H9 (cell line): ENCODE results near the gene DDX1. TPM values are rescaled to one million over a fixed set of nuclear protein-coding genes. Genes with fewer than 3 reads are reported as not detected.

ENCODE experiments used
- DNase-seq: peaks from one replicate; pipeline ENCODE4 v3.0.0-alpha.2; 2017
- H2AFZ ChIP-seq: one replicate; pipeline ENCODE4 v1.6.1; 2013; ENCODE audit warnings: mild to moderate bottlenecking, low read length, control low read depth, moderate library complexity
- H2AK5ac ChIP-seq: 2 replicates; pipeline ENCODE4 v1.6.1; 2013; ENCODE audit warnings: low read length, control low read depth, mixed read lengths; ENCODE audit not compliant: insufficient read length
- H2BK120ac ChIP-seq: one replicate; pipeline ENCODE4 v1.6.1; 2013; ENCODE audit warnings: low read depth, mild to moderate bottlenecking, low read length, control low read depth, inconsistent platforms; ENCODE audit not compliant: poor library complexity, severe bottlenecking
- H2BK12ac ChIP-seq: 2 replicates; pipeline ENCODE4 v1.6.1; 2013; ENCODE audit warnings: low read length, control low read depth, mixed read lengths, low read depth; ENCODE audit not compliant: insufficient read length
- H2BK15ac ChIP-seq: 2 replicates; pipeline ENCODE4 v1.6.1; 2013; ENCODE audit warnings: low read depth, low read length, control low read depth
- H2BK20ac ChIP-seq: one replicate; pipeline ENCODE4 v1.6.1; 2013; ENCODE audit warnings: low read depth, mild to moderate bottlenecking, low read length, control low read depth, inconsistent platforms; ENCODE audit not compliant: poor library complexity, severe bottlenecking
- H2BK5ac ChIP-seq: 2 replicates; pipeline ENCODE4 v1.6.1; 2013; ENCODE audit warnings: low read length, control low read depth, mixed read lengths; ENCODE audit not compliant: insufficient read length
- H3K14ac ChIP-seq: 2 replicates; pipeline ENCODE4 v1.6.1; 2013; ENCODE audit warnings: low read length, control low read depth; ENCODE audit not compliant: insufficient read depth
- H3K18ac ChIP-seq: 2 replicates; pipeline ENCODE4 v1.6.1; 2013; ENCODE audit warnings: low read depth, mild to moderate bottlenecking, mixed read lengths, low read length, control low read depth; ENCODE audit not compliant: insufficient read length
- H3K23ac ChIP-seq: 2 replicates; pipeline ENCODE4 v1.6.1; 2013; ENCODE audit warnings: low read length, control low read depth, mixed read lengths, low read depth; ENCODE audit not compliant: insufficient read length
- H3K23me2 ChIP-seq: 2 replicates; pipeline ENCODE4 v1.6.1; 2013; ENCODE audit warnings: low read depth, mild to moderate bottlenecking, mixed read lengths, low read length, control low read depth; ENCODE audit not compliant: insufficient read length, poor library complexity, severe bottlenecking
- H3K27ac ChIP-seq: 2 replicates; pipeline ENCODE4 v1.5.1; 2013; ENCODE audit warnings: low read length, control low read depth, mixed read lengths, low read depth; ENCODE audit not compliant: insufficient read length
- H3K27me3 ChIP-seq: 2 replicates; pipeline ENCODE4 v1.6.1; 2013; ENCODE audit warnings: low read length, control low read depth, inconsistent platforms; ENCODE audit not compliant: insufficient read depth
- H3K4ac ChIP-seq: 2 replicates; pipeline ENCODE4 v1.6.1; 2013; ENCODE audit warnings: low read depth, mild to moderate bottlenecking, control low read depth, inconsistent platforms, low read length, moderate library complexity
- H3K4me1 ChIP-seq: 2 replicates; pipeline ENCODE4 v1.6.1; 2013; ENCODE audit warnings: low read length, control low read depth, inconsistent platforms; ENCODE audit not compliant: insufficient read depth
- H3K4me2 ChIP-seq: 2 replicates; pipeline ENCODE4 v1.6.1; 2013; ENCODE audit warnings: low read length, control low read depth, mixed read lengths; ENCODE audit not compliant: insufficient read length, insufficient read depth
- H3K56ac ChIP-seq: 2 replicates; pipeline ENCODE4 v1.6.1; 2013; ENCODE audit warnings: low read depth, mild to moderate bottlenecking, mixed read lengths, low read length, control low read depth; ENCODE audit not compliant: insufficient read length
- H3K79me1 ChIP-seq: 2 replicates; pipeline ENCODE4 v1.6.1; 2013; ENCODE audit warnings: low read depth, mild to moderate bottlenecking, moderate library complexity, low read length, control low read depth, inconsistent platforms; ENCODE audit not compliant: insufficient read depth, poor library complexity, severe bottlenecking
- H3K79me2 ChIP-seq: 2 replicates; pipeline ENCODE4 v1.6.1; 2013; ENCODE audit warnings: low read length, control low read depth, inconsistent platforms; ENCODE audit not compliant: insufficient read depth
- H3K9ac ChIP-seq: 2 replicates; pipeline ENCODE4 v1.6.1; 2013; ENCODE audit warnings: low read length, control low read depth, mixed read lengths; ENCODE audit not compliant: insufficient read length; ENCODE audit errors: extremely low read depth
- H3K9me3 ChIP-seq: one replicate; pipeline ENCODE4 v1.6.1; 2013; ENCODE audit warnings: low read depth, low read length, inconsistent platforms; ENCODE audit not compliant: control insufficient read depth
- H3T11ph ChIP-seq: one replicate; pipeline ENCODE4 v1.6.1; 2013; ENCODE audit warnings: mild to moderate bottlenecking, low read length, control low read depth, inconsistent platforms
- H4K20me1 ChIP-seq: one replicate; pipeline ENCODE4 v1.6.1; 2013; ENCODE audit not compliant: control insufficient read depth, insufficient read length, insufficient read depth
- H4K5ac ChIP-seq: 2 replicates; pipeline ENCODE4 v1.6.1; 2013; ENCODE audit warnings: low read depth, mild to moderate bottlenecking, mixed read lengths, low read length, control low read depth; ENCODE audit not compliant: insufficient read length
- H4K8ac ChIP-seq: replicated peaks from 2 replicates; pipeline ENCODE4 v1.6.1; 2013; ENCODE audit warnings: low read length, control low read depth, mixed read lengths, low read depth; ENCODE audit not compliant: insufficient read length
- H4K91ac ChIP-seq: 2 replicates; pipeline ENCODE4 v1.6.1; 2013; ENCODE audit warnings: low read depth, mild to moderate bottlenecking, moderate library complexity, mixed read lengths, low read length, control low read depth; ENCODE audit not compliant: insufficient read length
- H3K27ac Mint-ChIP-seq, 3 experiments: 2 replicates in 2 of 3; 3 replicates in 1 of 3; pipeline ENCODE4 v1.8.0; 2020 to 2021; ENCODE audit warnings: mixed read lengths in 3 of 3, mild to moderate bottlenecking in 1 of 3, moderate library complexity in 1 of 3
- H3K27me3 Mint-ChIP-seq: 2 replicates; pipeline ENCODE4 v1.8.0; 2021; ENCODE audit warnings: low read depth, mild to moderate bottlenecking, moderate library complexity, mixed read lengths
- H3K36me3 Mint-ChIP-seq, 3 experiments: 2 replicates in 2 of 3; 3 replicates in 1 of 3; pipeline ENCODE4 v1.8.0; 2020 to 2021; ENCODE audit warnings: low read depth in 3 of 3, mixed read lengths in 3 of 3; ENCODE audit not compliant: insufficient read depth in 1 of 3
- H3K4me1 Mint-ChIP-seq, 2 experiments: 2 replicates each; pipeline ENCODE4 v1.8.0; 2020; ENCODE audit warnings: mixed read lengths in 2 of 2
- H3K4me3 Mint-ChIP-seq, 2 experiments: 2 replicates in 1 of 2; 3 replicates in 1 of 2; pipeline ENCODE4 v1.8.0; 2020 to 2021; ENCODE audit warnings: mild to moderate bottlenecking in 2 of 2, mixed read lengths in 2 of 2, moderate library complexity in 1 of 2
- H3K9me3 Mint-ChIP-seq, 2 experiments: 2 replicates in 1 of 2; 3 replicates in 1 of 2; pipeline ENCODE4 v1.8.0; 2020; ENCODE audit warnings: mild to moderate bottlenecking in 2 of 2, mixed read lengths in 2 of 2, moderate library complexity in 1 of 2
- WGBS: extraction: QIAGEN DNeasy Blood & Tissue Kit; methylation state at CpG from one replicate; pipeline ENCODE4 v1.1.7; 2013; ENCODE audit warnings: missing lambda C conversion rate, low lambda C conversion rate, mixed read lengths; ENCODE audit not compliant: insufficient read length; ENCODE audit errors: extremely low coverage; 5-methylcytosine and 5-hydroxymethylcytosine counted together
- total RNA-seq: library from RNA; stranded (reverse); gene quantifications from 2 replicates; pipeline ENCODE4 v1.2.1, GENCODE V29; 2021
- TF ChIP-seq, protein P1 (sequence below): fragments of 200-600 bp; sonication (generic); conservative IDR thresholded peaks from 3 replicates; pipeline ENCODE4 v1.8.0; 2021; ENCODE audit warnings: antibody characterized with exemption, mild to moderate bottlenecking

Gene DDX1
- total RNA-seq, 1 experiment from 2014 or later, result 120 TPM

DNA sequence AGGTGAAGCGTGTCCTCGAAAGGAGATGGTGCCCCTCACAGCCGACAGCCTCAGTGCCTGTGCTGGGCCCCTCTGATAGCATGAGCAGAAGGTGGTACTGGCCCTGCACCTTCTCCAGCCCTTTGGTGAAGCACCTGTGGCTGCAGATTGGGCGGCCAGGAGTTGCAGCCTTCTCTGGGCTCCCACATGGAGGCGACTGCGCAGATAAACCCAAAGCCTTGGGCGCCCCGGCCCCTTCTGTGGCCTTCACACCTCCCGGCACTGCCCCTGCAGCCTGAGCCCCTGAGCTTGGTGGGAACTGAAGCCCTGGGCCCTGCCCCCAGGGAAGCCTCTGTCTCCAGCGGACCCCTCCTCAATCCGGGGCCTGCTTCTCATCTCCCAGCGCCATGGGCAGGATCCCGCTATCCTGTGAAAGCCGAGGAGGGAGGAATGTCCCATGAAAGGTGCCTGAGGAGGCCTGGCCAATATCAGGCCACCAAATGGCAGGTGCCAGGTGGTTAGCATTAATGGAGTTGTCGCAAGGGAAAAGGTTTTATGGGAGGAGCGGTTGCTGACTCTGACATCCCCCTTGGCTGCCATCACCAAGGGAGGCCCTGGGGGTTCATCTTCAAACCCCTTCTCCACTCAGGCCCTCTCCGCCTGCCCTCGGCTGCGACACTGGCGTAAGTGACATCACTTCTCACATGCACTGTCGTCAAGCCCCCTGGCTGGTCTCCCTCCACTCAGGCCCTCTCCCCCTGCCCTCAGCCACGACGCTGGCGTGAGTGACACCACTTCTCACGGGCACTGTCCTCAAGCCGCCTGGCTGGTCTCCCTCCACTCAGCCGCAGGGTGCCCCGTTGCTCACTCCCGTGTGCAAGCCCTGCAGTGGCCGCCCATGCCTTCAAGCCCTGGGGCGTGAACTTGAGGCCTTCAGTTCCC is 62.4 kb downstream of the DDX1 start:
- Histone ChIP-seq H4K20me1 (no peaks in the 10 kb centered on the region), H2BK20ac (no peak overlapping the region), H4K91ac (no peak overlapping the region), H3K23ac (no peak overlapping the region), H3K27ac (no peak overlapping the region), H3K79me1 (no peaks in the 10 kb centered on the region), H3K18ac (no peak overlapping the region), H3K9me3 (no peaks in the 10 kb centered on the region), H3K4me2 (no peak overlapping the region), H3K79me2 (no peaks in the 10 kb centered on the region), H3K56ac (no peak overlapping the region), H3K4ac (no peak overlapping the region), H3K4me1 (no peaks in the 10 kb centered on the region), H4K8ac (no peak overlapping the region), H3K23me2 (no peaks in the 10 kb centered on the region), H2BK12ac (no peak overlapping the region), H3K9ac (no peak overlapping the region), H2BK120ac (no peak overlapping the region), H3K14ac (no peak overlapping the region), H3K27me3 (no peaks in the 10 kb centered on the region), H2BK5ac (no peak overlapping the region), H4K5ac (no peak overlapping the region), H2BK15ac (no peak overlapping the region), H2AFZ (no peak overlapping the region), H2AK5ac (no peak overlapping the region), H3T11ph (no peak overlapping the region)
- H3K36me3 Mint-ChIP-seq, result no peaks in the 10 kb centered on the region; a peak in 1 of 7 replicates
- DNase-seq, result no peak
- peaks cover 5 to 7% of the 10 kb centered on the region in 2 experiments for H3K4me1 Mint-ChIP-seq
- no peak overlapping the region for H3K4me3 Mint-ChIP-seq
- WGBS, result no CpG with 5 or more reads among the region's 31 CpGs
- TF ChIP-seq, protein P1, sequence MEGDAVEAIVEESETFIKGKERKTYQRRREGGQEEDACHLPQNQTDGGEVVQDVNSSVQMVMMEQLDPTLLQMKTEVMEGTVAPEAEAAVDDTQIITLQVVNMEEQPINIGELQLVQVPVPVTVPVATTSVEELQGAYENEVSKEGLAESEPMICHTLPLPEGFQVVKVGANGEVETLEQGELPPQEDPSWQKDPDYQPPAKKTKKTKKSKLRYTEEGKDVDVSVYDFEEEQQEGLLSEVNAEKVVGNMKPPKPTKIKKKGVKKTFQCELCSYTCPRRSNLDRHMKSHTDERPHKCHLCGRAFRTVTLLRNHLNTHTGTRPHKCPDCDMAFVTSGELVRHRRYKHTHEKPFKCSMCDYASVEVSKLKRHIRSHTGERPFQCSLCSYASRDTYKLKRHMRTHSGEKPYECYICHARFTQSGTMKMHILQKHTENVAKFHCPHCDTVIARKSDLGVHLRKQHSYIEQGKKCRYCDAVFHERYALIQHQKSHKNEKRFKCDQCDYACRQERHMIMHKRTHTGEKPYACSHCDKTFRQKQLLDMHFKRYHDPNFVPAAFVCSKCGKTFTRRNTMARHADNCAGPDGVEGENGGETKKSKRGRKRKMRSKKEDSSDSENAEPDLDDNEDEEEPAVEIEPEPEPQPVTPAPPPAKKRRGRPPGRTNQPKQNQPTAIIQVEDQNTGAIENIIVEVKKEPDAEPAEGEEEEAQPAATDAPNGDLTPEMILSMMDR, result no peak
- no peak overlapping the region for H3K27ac Mint-ChIP-seq
- H3K27me3 Mint-ChIP-seq, result peaks cover 5% of the 10 kb centered on the region
- H3K9me3 Mint-ChIP-seq, result no peaks in the 10 kb centered on the region
